Measurements from ENCODE around the gene VAX1.

The VAX1 gene

GRCh38 chr10:117175215-117175900, 37.3 kb upstream of the VAX1 start:
- TF ChIP-seq FOXP2 (optimal IDR thresholded peaks at IDR 0.05; ENCODE audit: control extremely low read depth, extremely low read length, insufficient read depth) = no peak
- TF ChIP-seq EZH2 (IDR thresholded peaks at IDR 0.05) = no peak
- no peak for TF ChIP-seq POLR2AphosphoS5 (IDR thresholded peaks at IDR 0.05; ENCODE audit: borderline replicate concordance, low read depth, low read length)

GRCh38 chr10:117174439-117175214, 36.6 kb upstream of the VAX1 start:
- Histone ChIP-seq H3K9ac (ENCODE audit: insufficient read length) (no peak overlapping the region), H3K9me3 (ENCODE audit: low read depth, low read length) (no peaks in the 10 kb centered on the region), H3K4me3 (peak overlapping the region; percentile 71), H3K36me3 (ENCODE audit: insufficient read depth, low read length) (no peaks in the 10 kb centered on the region), H3K27ac (0 out of 2 replicates have a peak overlapping the region, but pooled peaks have one; percentile 11)
- DNase-seq (ENCODE audit: low read depth, low spot score) = peak; percentile 50
- no peak for TF ChIP-seq FOXP2 (optimal IDR thresholded peaks at IDR 0.05; ENCODE audit: control extremely low read depth, extremely low read length, insufficient read depth)
- no peak for TF ChIP-seq EZH2 (IDR thresholded peaks at IDR 0.05)
- no peak for TF ChIP-seq POLR2AphosphoS5 (IDR thresholded peaks at IDR 0.05; ENCODE audit: borderline replicate concordance, low read depth, low read length)

More at GRCh38 chr10:117175215-117175900, 37.3 kb upstream of the VAX1 start:
- Histone ChIP-seq H3K36me3 (ENCODE audit: insufficient read depth, low read length) (no peaks in the 10 kb centered on the region), H3K9ac (ENCODE audit: insufficient read length) (no peak overlapping the region), H3K27ac (no peak overlapping the region), H3K4me3 (no peak overlapping the region), H3K9me3 (ENCODE audit: low read depth, low read length) (no peaks in the 10 kb centered on the region)
- DNase-seq (ENCODE audit: low read depth, low spot score) = no peak

GRCh38 chr10:117170244-117170643, 32.2 kb upstream of the VAX1 start:
- Histone ChIP-seq H3K27ac (no peak overlapping the region), H3K9me3 (ENCODE audit: low read depth, low read length) (no peaks in the 10 kb centered on the region), H3K4me3 (no peak overlapping the region), H3K9ac (ENCODE audit: insufficient read length) (no peak overlapping the region), H3K36me3 (ENCODE audit: insufficient read depth, low read length) (no peaks in the 10 kb centered on the region)
- DNase-seq (ENCODE audit: low read depth, low spot score) = no peak
- TF ChIP-seq FOXP2 (optimal IDR thresholded peaks at IDR 0.05; ENCODE audit: control extremely low read depth, extremely low read length, insufficient read depth) = no peak
- no peak for TF ChIP-seq EZH2 (IDR thresholded peaks at IDR 0.05)
- no peak for TF ChIP-seq POLR2AphosphoS5 (IDR thresholded peaks at IDR 0.05; ENCODE audit: borderline replicate concordance, low read depth, low read length)

GRCh38 chr10:117169480-117169879, 31.4 kb upstream of the VAX1 start:
- TF ChIP-seq EZH2 (IDR thresholded peaks at IDR 0.05) = no peak
- TF ChIP-seq POLR2AphosphoS5 (IDR thresholded peaks at IDR 0.05; ENCODE audit: borderline replicate concordance, low read depth, low read length) = no peak
- no peak for TF ChIP-seq FOXP2 (optimal IDR thresholded peaks at IDR 0.05; ENCODE audit: control extremely low read depth, extremely low read length, insufficient read depth)
- Histone ChIP-seq H3K4me3 (no peak overlapping the region), H3K27ac (no peak overlapping the region), H3K9ac (ENCODE audit: insufficient read length) (no peak overlapping the region), H3K36me3 (ENCODE audit: insufficient read depth, low read length) (no peaks in the 10 kb centered on the region), H3K9me3 (ENCODE audit: low read depth, low read length) (no peaks in the 10 kb centered on the region)
- DNase-seq (ENCODE audit: low read depth, low spot score) = no peak

GRCh38 chr10:117168729-117169128, 30.7 kb upstream of the VAX1 start:
- no peaks in the 10 kb centered on the region for H3K36me3 ChIP-seq (ENCODE audit: insufficient read depth, low read length)
- H3K4me3 ChIP-seq = no peak overlapping the region
- DNase-seq (ENCODE audit: low read depth, low spot score) = no peak
- H3K9ac ChIP-seq (ENCODE audit: insufficient read length) = no peak overlapping the region
- TF ChIP-seq EZH2 (IDR thresholded peaks at IDR 0.05) (no peak), FOXP2 (optimal IDR thresholded peaks at IDR 0.05; ENCODE audit: control extremely low read depth, extremely low read length, insufficient read depth) (no peak), POLR2AphosphoS5 (IDR thresholded peaks at IDR 0.05; ENCODE audit: borderline replicate concordance, low read depth, low read length) (no peak)
- no peak overlapping the region for H3K27ac ChIP-seq
- no peaks in the 10 kb centered on the region for H3K9me3 ChIP-seq (ENCODE audit: low read depth, low read length)

GRCh38 chr10:117167789-117168674, 30.0 kb upstream of the VAX1 start:
- H3K9ac ChIP-seq (ENCODE audit: insufficient read length) = no peak overlapping the region
- DNase-seq (ENCODE audit: low read depth, low spot score) = no peak

GRCh38 chr10:117167346-117167788, 29.3 kb upstream of the VAX1 start:
- Histone ChIP-seq H3K9ac (ENCODE audit: insufficient read length) (no peak overlapping the region), H3K9me3 (ENCODE audit: low read depth, low read length) (no peaks in the 10 kb centered on the region), H3K36me3 (ENCODE audit: insufficient read depth, low read length) (no peaks in the 10 kb centered on the region), H3K27ac (no peak overlapping the region), H3K4me3 (no peak overlapping the region)
- DNase-seq (ENCODE audit: low read depth, low spot score) = no peak
- TF ChIP-seq EZH2 (IDR thresholded peaks at IDR 0.05) = no peak
- TF ChIP-seq FOXP2 (optimal IDR thresholded peaks at IDR 0.05; ENCODE audit: control extremely low read depth, extremely low read length, insufficient read depth) = no peak
- no peak for TF ChIP-seq POLR2AphosphoS5 (IDR thresholded peaks at IDR 0.05; ENCODE audit: borderline replicate concordance, low read depth, low read length)

More at GRCh38 chr10:117167789-117168674, 30.0 kb upstream of the VAX1 start:
- no peaks in the 10 kb centered on the region for H3K9me3 ChIP-seq (ENCODE audit: low read depth, low read length)
- H3K27ac ChIP-seq = no peak overlapping the region
- TF ChIP-seq POLR2AphosphoS5 (IDR thresholded peaks at IDR 0.05; ENCODE audit: borderline replicate concordance, low read depth, low read length) (no peak), EZH2 (IDR thresholded peaks at IDR 0.05) (no peak), FOXP2 (optimal IDR thresholded peaks at IDR 0.05; ENCODE audit: control extremely low read depth, extremely low read length, insufficient read depth) (no peak)
- no peaks in the 10 kb centered on the region for H3K36me3 ChIP-seq (ENCODE audit: insufficient read depth, low read length)
- no peak overlapping the region for H3K4me3 ChIP-seq
